AG04450 (cell line): ENCODE measurements around the gene PRKCSH. TPM values are rescaled to one million over a fixed set of nuclear protein-coding genes. Genes with fewer than 3 reads are reported as not detected.
"Not testable (repeated sequence)": the region's sequence is repeated elsewhere in the genome, so short reads cannot be mapped to it uniquely, and the experiment has no call there.

Experiments
- CTCF ChIA-PET: fragments of 300-600, 350-600 bp; formaldehyde crosslinking; extraction: SDS; loops from one replicate; lab custom pipeline; 2022; ENCODE audit warnings: antibody characterized with exemption, inconsistent platforms; lab: Charles Lee
- POLR2A ChIA-PET: fragments of 350-600 bp; formaldehyde crosslinking; extraction: SDS; loops from one replicate; lab custom pipeline; 2021; ENCODE audit warnings: antibody characterized with exemption, inconsistent platforms; lab: Yijun Ruan, JAX
- DNase-seq: peaks from one replicate; pipeline ENCODE4 v3.0.0-alpha.2; 2011; ENCODE audit warnings: low read depth, low spot score
- H3K27ac ChIP-seq: one replicate; pipeline ENCODE4 v1.5.1; 2012; ENCODE audit warnings: low read depth, low read length, control low read depth
- H3K27me3 ChIP-seq: one replicate; pipeline ENCODE4 v1.6.0; 2012; ENCODE audit warnings: low read length; ENCODE audit not compliant: control insufficient read depth, insufficient read depth
- H3K4me3 ChIP-seq: 2 replicates; pipeline ENCODE4 v1.5.1; 2011; ENCODE audit warnings: mild to moderate bottlenecking, low read depth, low read length, control low read depth
- H3K9me3 ChIP-seq: 2 replicates; pipeline ENCODE4 v1.5.1; 2012; ENCODE audit warnings: low read length; ENCODE audit not compliant: control insufficient read depth, insufficient read depth
- polyA plus RNA-seq: library from polyadenylated mRNA; depleted of rRNA; stranded (reverse); fragments of >200 nt; gene quantifications from 2 replicates; pipeline ENCODE4 v1.2.3, GENCODE V29; 2011
- TF ChIP-seq, protein P1 (sequence below): IDR thresholded peaks from 2 replicates; pipeline ENCODE4 v1.5.1; 2011; ENCODE audit warnings: low read depth, low read length, control low read depth, inconsistent platforms

The PRKCSH gene
- polyA plus RNA-seq, 1 experiment: 125 TPM

DNA sequence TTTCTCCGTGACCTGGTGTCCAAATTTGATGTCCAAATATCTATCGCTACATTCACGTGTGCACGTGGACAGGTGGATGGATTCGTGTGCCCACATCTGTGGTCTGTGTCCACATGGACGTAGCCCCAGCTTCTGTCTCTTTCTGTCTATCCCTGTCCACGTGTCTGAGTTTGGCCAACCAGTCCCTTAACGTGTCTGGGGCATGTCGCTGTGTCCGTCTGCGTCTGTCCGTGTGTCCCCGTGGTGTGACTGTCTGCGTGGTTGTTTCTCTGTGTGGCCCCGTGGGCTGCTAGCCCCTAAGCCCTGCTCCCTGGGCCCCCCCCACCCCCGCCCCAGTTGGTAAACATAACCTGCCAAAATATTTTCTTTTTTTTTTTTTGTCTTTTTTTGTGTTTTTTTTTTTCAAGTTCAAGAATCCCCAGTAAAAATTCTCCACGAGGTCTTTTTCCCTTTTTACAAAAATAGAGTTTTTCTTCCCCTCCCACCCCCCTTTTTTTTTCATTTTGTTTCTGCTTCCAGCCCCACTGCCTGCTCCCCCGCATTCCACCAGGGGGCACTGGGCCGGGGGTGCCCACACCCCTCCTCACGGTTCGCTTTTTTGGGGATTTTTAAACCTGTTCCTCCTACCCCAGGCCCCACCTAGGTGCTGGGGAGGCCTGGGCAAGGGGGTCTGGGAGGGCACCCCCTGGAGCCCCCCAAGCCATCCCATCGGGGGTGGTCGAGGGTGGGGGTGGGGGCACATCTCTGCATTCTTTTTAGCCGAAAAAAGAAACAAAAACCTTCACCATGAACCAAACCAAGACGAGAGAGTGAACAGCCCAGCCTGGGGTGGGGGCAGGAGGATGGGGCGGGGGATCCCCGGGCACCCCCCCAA, 18.3 kb downstream of the PRKCSH start:
- TF ChIP-seq, protein P1, sequence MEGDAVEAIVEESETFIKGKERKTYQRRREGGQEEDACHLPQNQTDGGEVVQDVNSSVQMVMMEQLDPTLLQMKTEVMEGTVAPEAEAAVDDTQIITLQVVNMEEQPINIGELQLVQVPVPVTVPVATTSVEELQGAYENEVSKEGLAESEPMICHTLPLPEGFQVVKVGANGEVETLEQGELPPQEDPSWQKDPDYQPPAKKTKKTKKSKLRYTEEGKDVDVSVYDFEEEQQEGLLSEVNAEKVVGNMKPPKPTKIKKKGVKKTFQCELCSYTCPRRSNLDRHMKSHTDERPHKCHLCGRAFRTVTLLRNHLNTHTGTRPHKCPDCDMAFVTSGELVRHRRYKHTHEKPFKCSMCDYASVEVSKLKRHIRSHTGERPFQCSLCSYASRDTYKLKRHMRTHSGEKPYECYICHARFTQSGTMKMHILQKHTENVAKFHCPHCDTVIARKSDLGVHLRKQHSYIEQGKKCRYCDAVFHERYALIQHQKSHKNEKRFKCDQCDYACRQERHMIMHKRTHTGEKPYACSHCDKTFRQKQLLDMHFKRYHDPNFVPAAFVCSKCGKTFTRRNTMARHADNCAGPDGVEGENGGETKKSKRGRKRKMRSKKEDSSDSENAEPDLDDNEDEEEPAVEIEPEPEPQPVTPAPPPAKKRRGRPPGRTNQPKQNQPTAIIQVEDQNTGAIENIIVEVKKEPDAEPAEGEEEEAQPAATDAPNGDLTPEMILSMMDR: peak; percentile 54
- DNase-seq: no peak
- Histone ChIP-seq H3K9me3 (no peaks in the 10 kb centered on the region; the same call in 1 of the 2 replicates), H3K27me3 (peaks cover 3% of the 10 kb centered on the region), H3K4me3 (no peak overlapping the region), H3K27ac (no peak overlapping the region)
- POLR2A ChIA-PET: interaction anchor here (0.6 kb wide), 1 partner anchor 164 kb away, joined by 3 read pairs; no protein-coding TSS in a partner anchor
- CTCF ChIA-PET: interaction anchor here (1.6 kb wide), 1 partner anchor 29 kb away, joined by 4 read pairs; no protein-coding TSS in a partner anchor

DNA sequence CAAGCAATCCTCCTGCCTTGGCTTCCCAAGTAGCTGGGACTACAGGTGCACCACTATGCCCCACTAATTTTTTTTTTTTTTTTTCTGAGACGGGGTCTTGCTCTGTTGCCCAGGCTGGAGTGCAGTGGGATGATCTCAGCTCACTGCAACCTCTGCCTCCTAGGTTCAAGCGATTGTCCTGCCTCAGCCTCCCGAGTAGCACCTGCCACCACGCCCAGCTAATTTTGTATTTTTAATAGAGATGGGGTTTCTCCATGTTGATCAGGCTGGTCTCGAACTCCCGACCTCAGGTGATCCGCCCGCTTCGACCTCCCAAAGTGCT, 19.8 kb downstream of the PRKCSH start:
- H3K9me3 ChIP-seq, CTCF ChIA-PET, H3K27me3 ChIP-seq, H3K4me3 ChIP-seq, H3K27ac ChIP-seq, POLR2A ChIA-PET, DNase-seq: not testable (repeated sequence)

DNA sequence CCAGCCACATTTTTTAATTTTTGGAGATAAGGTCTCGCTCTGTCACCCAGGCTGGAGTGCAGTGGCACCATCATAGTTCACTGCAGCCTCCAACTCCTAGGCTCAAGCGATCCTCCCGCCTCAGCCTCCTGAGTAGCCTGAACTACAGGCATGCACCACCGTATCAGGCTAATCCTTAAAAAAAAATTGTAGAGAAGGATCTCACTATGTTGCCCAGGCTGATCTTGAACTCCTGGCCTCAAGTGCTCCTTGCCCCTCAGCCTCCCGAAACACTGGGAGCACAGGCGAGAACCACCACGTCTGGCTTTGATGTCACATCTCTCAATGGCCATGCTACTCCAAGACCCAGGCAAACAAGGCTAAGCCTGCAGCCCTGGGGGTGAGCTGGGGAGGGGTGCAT, 21.2 kb downstream of the PRKCSH start:
- Histone ChIP-seq H3K9me3 (no peaks in the 10 kb centered on the region; the same call in 1 of the 2 replicates), H3K4me3 (no peak overlapping the region), H3K27ac (no peak overlapping the region), H3K27me3 (peaks cover 3% of the 10 kb centered on the region)
- ChIA-PET CTCF (interaction anchor here (0.7 kb wide), 1 partner anchor 26 kb away, joined by 3 read pairs; no protein-coding TSS in a partner anchor), POLR2A (no interaction called here)
- no peak for DNase-seq
- TF ChIP-seq, protein P1: no peak

DNA sequence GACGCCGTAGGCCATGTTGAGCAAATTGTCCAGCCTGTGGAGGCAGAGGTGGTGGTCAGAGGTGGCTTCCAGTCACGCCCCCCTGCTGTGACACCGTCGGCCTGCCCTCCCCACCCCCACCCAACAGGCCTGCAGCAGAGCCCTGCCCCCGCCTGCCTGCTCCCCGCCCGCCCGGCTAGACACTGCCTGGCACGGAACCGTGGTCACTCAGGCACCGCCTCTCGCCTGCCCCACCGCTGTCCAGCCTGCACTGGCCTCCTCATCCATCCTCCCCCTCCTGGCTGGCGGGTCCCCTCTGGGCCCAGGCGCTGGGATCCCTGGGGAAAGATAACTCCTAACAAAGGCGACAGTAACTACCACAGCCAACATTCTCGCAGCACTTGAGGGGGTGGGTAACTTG, 21.7 kb downstream of the PRKCSH start:
- Histone ChIP-seq H3K9me3 (no peaks in the 10 kb centered on the region; the same call in 1 of the 2 replicates), H3K27ac (no peak overlapping the region), H3K4me3 (no peak overlapping the region), H3K27me3 (peaks cover 3% of the 10 kb centered on the region)
- no peak for DNase-seq
- CTCF ChIA-PET: interaction anchor here (0.6 to 0.7 kb wide), 2 partner anchors 10 to 26 kb away, joined by 3 read pairs; no protein-coding TSS in a partner anchor
- TF ChIP-seq, protein P1: no peak
- POLR2A ChIA-PET: no interaction called here

DNA sequence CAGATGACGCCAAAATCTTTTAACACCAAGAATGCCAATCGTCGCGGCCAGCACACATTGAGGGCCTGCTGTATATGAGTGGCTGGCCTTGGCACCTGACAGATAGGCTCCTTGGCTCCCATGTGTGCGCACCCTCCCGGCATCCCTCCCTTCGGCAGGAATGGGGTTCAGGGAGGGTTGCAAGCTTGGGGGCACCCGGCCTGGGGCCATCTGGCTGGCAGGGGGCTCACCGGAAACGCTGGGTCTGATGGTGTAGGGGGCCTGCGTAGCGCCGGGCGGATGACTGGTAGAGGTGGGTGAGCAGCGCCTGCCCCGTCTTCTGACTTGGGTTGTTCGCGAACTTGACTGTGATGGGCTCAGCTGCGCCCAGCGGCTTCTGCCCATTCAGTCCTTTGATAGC, 22.4 kb downstream of the PRKCSH start:
- H3K27ac ChIP-seq: no peak overlapping the region
- H3K9me3 ChIP-seq: no peaks in the 10 kb centered on the region; the same call in 1 of the 2 replicates
- no peak for DNase-seq
- H3K4me3 ChIP-seq: no peak overlapping the region
- TF ChIP-seq, protein P1: no peak
- ChIA-PET CTCF (interaction anchor here (0.6 to 1.0 kb wide), 2 partner anchors 11 to 164 kb away, joined by 3 read pairs; no protein-coding TSS in a partner anchor), POLR2A (no interaction called here)
- H3K27me3 ChIP-seq: peaks cover 3% of the 10 kb centered on the region
